Karpas-422 (cell line): ENCODE data around the gene ATXN7. TPM values are rescaled to one million over a fixed set of nuclear protein-coding genes. Genes with fewer than 3 reads are reported as not detected.

ENCODE experiments used
- DNase-seq: peaks from one replicate; pipeline ENCODE4 v3.0.0-alpha.2; 2015
- H2AFZ ChIP-seq: fragments of 200-600 bp; sonication (generic); 2 replicates; pipeline ENCODE4 v1.6.1; 2014; ENCODE audit warnings: antibody characterized with exemption, low read length, mixed read lengths
- H3K27ac ChIP-seq: fragments of 200-600 bp; sonication (generic); 2 replicates; pipeline ENCODE4 v1.5.1; 2014; ENCODE audit warnings: mild to moderate bottlenecking, low read length, moderate library complexity
- H3K27me3 ChIP-seq: fragments of 200-600 bp; sonication (generic); 2 replicates; pipeline ENCODE4 v1.6.1; 2014; ENCODE audit warnings: low read length, mixed read lengths
- H3K36me3 ChIP-seq: fragments of 200-600 bp; sonication (generic); 2 replicates; pipeline ENCODE4 v1.6.1; 2014; ENCODE audit warnings: low read length, mixed read lengths; ENCODE audit not compliant: insufficient read depth
- H3K4me1 ChIP-seq: fragments of 200-600 bp; sonication (generic); 2 replicates; pipeline ENCODE4 v1.6.1; 2014; ENCODE audit warnings: mild to moderate bottlenecking, low read length, mixed read lengths
- H3K4me2 ChIP-seq: fragments of 200-600 bp; sonication (generic); 2 replicates; pipeline ENCODE4 v1.6.1; 2014; ENCODE audit warnings: low read length, low read depth, mild to moderate bottlenecking; ENCODE audit not compliant: poor library complexity, severe bottlenecking
- H3K4me3 ChIP-seq: fragments of 200-600 bp; sonication (generic); 2 replicates; pipeline ENCODE4 v1.5.1; 2014; ENCODE audit warnings: mild to moderate bottlenecking, antibody characterized with exemption, low read length, mixed read lengths
- H3K79me2 ChIP-seq: fragments of 200-600 bp; sonication (generic); 2 replicates; pipeline ENCODE4 v1.6.1; 2014; ENCODE audit warnings: mild to moderate bottlenecking, low read length, mixed read lengths
- H3K9ac ChIP-seq: fragments of 200-600 bp; sonication (generic); 2 replicates; pipeline ENCODE4 v1.6.0; 2014; ENCODE audit warnings: low read length
- H3K9me2 ChIP-seq: fragments of 200-600 bp; sonication (generic), shearing (Covaris generic); replicated peaks from 2 replicates; pipeline ENCODE4 v1.6.0; 2014; ENCODE audit warnings: mild to moderate bottlenecking, low read length, moderate library complexity; ENCODE audit not compliant: insufficient read depth
- H3K9me3 ChIP-seq: fragments of 300-700, 200-600 bp; sonication (generic); 2 replicates; pipeline ENCODE4 v1.6.1; 2014; ENCODE audit warnings: low read length, mixed read lengths
- H4K20me1 ChIP-seq: fragments of 200-600 bp; sonication (generic); 2 replicates; pipeline ENCODE4 v1.6.1; 2014; ENCODE audit warnings: mild to moderate bottlenecking, antibody characterized with exemption, low read length, low read depth; ENCODE audit not compliant: insufficient read depth
- total RNA-seq: library from RNA; depleted of rRNA; stranded (reverse); fragments of >200 nt; shearing (Covaris generic); gene quantifications from 2 replicates; pipeline ENCODE4 v1.2.3, GENCODE V29; 2014; ENCODE audit warnings: low replicate concordance

ATXN7 gene
- total RNA-seq, 1 experiment from 2014 or later, result 33.6 TPM

- no peaks in the 10 kb centered on the region for H3K9me3 ChIP-seq
- H3K9me2 ChIP-seq, result no peaks in the 10 kb centered on the region
- H4K20me1 ChIP-seq, result no peaks in the 10 kb centered on the region
- H3K4me3 ChIP-seq, result no peak overlapping the region
- no peak for DNase-seq
- H3K4me2 ChIP-seq, result no peak overlapping the region
- H3K79me2 ChIP-seq, result no peaks in the 10 kb centered on the region
- no peaks in the 10 kb centered on the region for H3K36me3 ChIP-seq
- no peak overlapping the region for H3K9ac ChIP-seq
- no peak overlapping the region for H2AFZ ChIP-seq
- H3K27ac ChIP-seq, result no peak overlapping the region
- H3K27me3 ChIP-seq, result no peaks in the 10 kb centered on the region
- peaks cover 30% of the 10 kb centered on the region for H3K4me1 ChIP-seq
Observed at GRCh38 chr3:64037084-64037483, 173.4 kb downstream of the ATXN7 start.

- no peaks in the 10 kb centered on the region for H3K27me3 ChIP-seq
- H2AFZ ChIP-seq, result no peak overlapping the region; the same call in 1 of the 2 replicates
- H3K79me2 ChIP-seq, result no peaks in the 10 kb centered on the region
- peak overlapping the region; percentile 56 for H3K4me2 ChIP-seq
- no peak for DNase-seq
- H3K9me2 ChIP-seq, result no peaks in the 10 kb centered on the region
- peak overlapping the region; percentile 39; the same call in 1 of the 2 replicates for H3K9ac ChIP-seq
- H3K27ac ChIP-seq, result peak overlapping the region; percentile 74
- no peaks in the 10 kb centered on the region for H4K20me1 ChIP-seq
- no peak overlapping the region; the same call in 1 of the 2 replicates for H3K4me3 ChIP-seq
- H3K4me1 ChIP-seq, result peaks cover 30% of the 10 kb centered on the region
- no peaks in the 10 kb centered on the region for H3K9me3 ChIP-seq
- no peaks in the 10 kb centered on the region for H3K36me3 ChIP-seq
Observed at GRCh38 chr3:64038253-64038767, 174.6 kb downstream of the ATXN7 start.

GRCh38 chr3:64039332-64039731, 175.7 kb downstream of the ATXN7 start:
- Histone ChIP-seq H3K4me2 (peak overlapping the region; percentile 56), H3K9me2 (no peaks in the 10 kb centered on the region), H3K79me2 (no peaks in the 10 kb centered on the region), H3K36me3 (no peaks in the 10 kb centered on the region), H3K9me3 (no peaks in the 10 kb centered on the region), H4K20me1 (no peaks in the 10 kb centered on the region), H2AFZ (peak overlapping the region; percentile 16; the same call in 1 of the 2 replicates), H3K9ac (peak overlapping the region; percentile 39), H3K27ac (peak overlapping the region; percentile 74), H3K4me1 (peaks cover 30% of the 10 kb centered on the region), H3K4me3 (peak overlapping the region; percentile 33; the same call in 1 of the 2 replicates), H3K27me3 (no peaks in the 10 kb centered on the region)
- DNase-seq, result no peak

GRCh38 chr3:64039981-64040733, 176.5 kb downstream of the ATXN7 start:
- Histone ChIP-seq H3K4me1 (peaks cover 30% of the 10 kb centered on the region), H3K27me3 (no peaks in the 10 kb centered on the region), H2AFZ (peak overlapping the region; percentile 16; the same call in 1 of the 2 replicates), H3K9ac (peak overlapping the region; percentile 39), H3K27ac (peak overlapping the region; percentile 74), H3K4me2 (peak overlapping the region; percentile 56), H3K36me3 (no peaks in the 10 kb centered on the region), H3K9me3 (no peaks in the 10 kb centered on the region), H3K9me2 (no peaks in the 10 kb centered on the region), H3K79me2 (no peaks in the 10 kb centered on the region), H4K20me1 (no peaks in the 10 kb centered on the region), H3K4me3 (peak overlapping the region; percentile 33)
- DNase-seq, result no peak

- no peaks in the 10 kb centered on the region for H3K79me2 ChIP-seq
- peaks cover 30% of the 10 kb centered on the region for H3K4me1 ChIP-seq
- H3K9me2 ChIP-seq, result no peaks in the 10 kb centered on the region
- no peak overlapping the region for H3K4me3 ChIP-seq
- H4K20me1 ChIP-seq, result no peaks in the 10 kb centered on the region
- no peaks in the 10 kb centered on the region for H3K36me3 ChIP-seq
- no peaks in the 10 kb centered on the region for H3K27me3 ChIP-seq
- no peak overlapping the region for H2AFZ ChIP-seq
- no peak overlapping the region for H3K27ac ChIP-seq
- DNase-seq, result no peak
- no peaks in the 10 kb centered on the region for H3K9me3 ChIP-seq
- no peak overlapping the region for H3K9ac ChIP-seq
- H3K4me2 ChIP-seq, result no peak overlapping the region
Observed at GRCh38 chr3:64042952-64043351, 179.3 kb downstream of the ATXN7 start.

- Histone ChIP-seq H3K27ac (no peak overlapping the region), H3K4me2 (no peak overlapping the region), H3K36me3 (no peaks in the 10 kb centered on the region), H3K27me3 (no peaks in the 10 kb centered on the region), H3K9me2 (no peaks in the 10 kb centered on the region), H3K79me2 (no peaks in the 10 kb centered on the region), H3K9me3 (no peaks in the 10 kb centered on the region), H2AFZ (no peak overlapping the region), H3K4me3 (no peak overlapping the region), H4K20me1 (no peaks in the 10 kb centered on the region), H3K9ac (no peak overlapping the region), H3K4me1 (no peaks in the 10 kb centered on the region)
- DNase-seq, result no peak
Observed at GRCh38 chr3:64046592-64046991, 182.9 kb downstream of the ATXN7 start.

- DNase-seq, result no peak
- Histone ChIP-seq H2AFZ (no peak overlapping the region), H3K9me3 (no peaks in the 10 kb centered on the region), H3K9ac (no peak overlapping the region), H3K27me3 (no peaks in the 10 kb centered on the region), H3K4me2 (no peak overlapping the region), H3K4me3 (no peak overlapping the region), H3K4me1 (no peaks in the 10 kb centered on the region), H3K79me2 (no peaks in the 10 kb centered on the region), H4K20me1 (no peaks in the 10 kb centered on the region), H3K9me2 (no peaks in the 10 kb centered on the region), H3K27ac (no peak overlapping the region), H3K36me3 (no peaks in the 10 kb centered on the region)
Observed at GRCh38 chr3:64046996-64047594, 183.4 kb downstream of the ATXN7 start.

- H3K4me2 ChIP-seq, result no peak overlapping the region
- no peaks in the 10 kb centered on the region for H3K36me3 ChIP-seq
- no peaks in the 10 kb centered on the region for H3K27me3 ChIP-seq
- no peaks in the 10 kb centered on the region for H4K20me1 ChIP-seq
- H2AFZ ChIP-seq, result no peak overlapping the region
- H3K9me3 ChIP-seq, result no peaks in the 10 kb centered on the region
- no peaks in the 10 kb centered on the region for H3K9me2 ChIP-seq
- no peak overlapping the region for H3K9ac ChIP-seq
- no peak for DNase-seq
- H3K4me3 ChIP-seq, result no peak overlapping the region
- no peaks in the 10 kb centered on the region for H3K79me2 ChIP-seq
- no peaks in the 10 kb centered on the region for H3K4me1 ChIP-seq
- H3K27ac ChIP-seq, result no peak overlapping the region
Observed at GRCh38 chr3:64047787-64048186, 184.1 kb downstream of the ATXN7 start.
